NCI-H1694 treated with DMSO at 0.1 percent for 48 hours (cell line): Measurements from ENCODE around the gene ABHD8.
A peak's percentile ranks its signal among the peaks of the same experiment; 100 is the strongest.

Source experiments
- DNase-seq: peaks from one replicate; lab custom pipeline; 2025; lab: John Stamatoyannopoulos, UW

The ABHD8 gene

GRCh38 chr19:17321655-17322489 is 18.6 kb upstream of the ABHD8 start:
- no peak for DNase-seq

- DNase-seq = no peak
These were observed 17.2 kb upstream of the ABHD8 start for GRCh38 chr19:17320435-17320834.

DNA sequence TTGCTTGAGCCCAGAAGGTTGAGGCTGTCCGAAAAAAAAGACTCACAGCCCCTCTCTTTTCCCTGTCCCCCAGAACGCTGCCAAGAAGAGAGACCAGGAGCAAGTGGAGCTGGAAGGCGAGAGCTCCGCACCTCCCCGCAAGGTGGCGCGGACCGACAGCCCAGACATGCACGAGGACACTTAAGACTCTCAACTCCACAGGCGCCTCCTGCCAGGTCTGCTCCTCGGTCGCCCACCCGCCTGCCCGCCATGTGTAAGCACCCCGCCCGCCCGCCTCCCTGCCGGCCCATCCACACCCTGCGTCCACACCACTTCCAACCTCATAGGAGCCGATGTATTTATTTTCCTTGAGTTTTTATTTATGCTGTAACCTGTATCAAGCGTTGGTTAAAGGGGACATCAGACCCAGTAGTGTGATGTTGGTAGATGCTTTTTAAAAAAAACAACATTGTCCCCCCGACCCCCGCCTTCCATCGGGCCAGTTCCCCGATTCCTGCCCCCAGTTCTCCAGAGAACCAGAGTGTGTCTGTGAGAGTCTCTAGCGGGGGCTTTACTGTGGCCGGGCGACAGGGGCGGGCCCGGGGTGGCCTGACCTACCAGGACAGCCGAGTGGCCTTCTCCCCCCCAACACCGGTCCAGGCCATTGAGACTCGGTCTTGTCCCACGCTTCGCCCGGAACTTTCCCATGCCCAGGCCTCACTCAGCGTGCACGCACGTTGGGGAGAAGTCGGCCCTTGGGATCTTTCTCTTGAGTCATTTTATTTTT is 16.4 kb upstream of the ABHD8 start:
- DNase-seq = no peak

- DNase-seq = no peak
These were observed 15.7 kb upstream of the ABHD8 start for GRCh38 chr19:17318966-17319365.

GRCh38 chr19:17314007-17314593 is 10.9 kb upstream of the ABHD8 start:
- DNase-seq = no peak

DNA sequence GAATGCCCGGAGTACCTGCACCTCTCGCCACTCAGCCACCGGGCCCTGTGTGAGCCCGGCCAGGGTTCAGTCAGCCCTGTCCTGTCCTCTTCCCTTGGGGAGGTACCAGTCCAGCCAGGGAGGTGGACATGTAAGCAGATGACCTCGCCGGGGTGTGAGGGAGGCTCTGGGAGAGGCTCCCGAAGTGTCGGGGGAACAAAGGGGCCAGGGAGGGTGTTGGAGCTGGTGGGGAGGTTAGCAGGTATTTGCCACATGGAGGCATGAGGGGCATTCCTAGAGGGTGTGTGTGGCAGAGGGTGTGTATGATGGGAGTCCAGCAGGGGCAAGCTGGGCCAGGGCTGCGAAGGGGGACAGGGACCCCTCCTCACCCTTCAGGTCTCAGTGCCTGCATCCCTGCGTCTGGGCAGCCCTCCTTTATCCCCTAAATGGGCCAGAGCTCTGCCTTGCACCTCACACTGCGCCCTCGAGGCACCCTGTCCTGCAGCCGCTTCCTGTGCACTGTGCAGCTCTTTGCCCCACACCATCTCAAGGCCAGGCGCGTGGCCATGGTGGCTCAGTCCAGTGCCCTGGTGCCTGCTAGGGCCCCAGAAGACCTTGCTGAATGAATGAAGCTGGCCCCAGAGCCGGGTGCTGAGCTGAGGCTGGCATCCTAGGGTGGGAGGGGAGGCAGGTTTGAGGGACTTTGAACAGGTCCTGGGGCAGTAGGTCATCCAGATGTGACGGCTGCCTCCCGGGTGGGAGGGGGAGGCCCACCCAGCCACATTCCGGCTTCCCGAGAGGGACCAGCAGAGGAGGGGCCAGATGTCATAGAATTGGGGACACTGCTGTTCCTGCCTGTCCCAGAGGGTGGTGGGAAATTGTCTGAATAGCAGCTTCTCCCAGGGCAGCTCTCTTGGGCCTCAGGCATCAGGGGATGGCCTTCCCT is 9.2 kb upstream of the ABHD8 start:
- DNase-seq = no peak

GRCh38 chr19:17311455-17312188 is 8.4 kb upstream of the ABHD8 start:
- DNase-seq = no peak

GRCh38 chr19:17309965-17310461 is 6.8 kb upstream of the ABHD8 start:
- no peak for DNase-seq

DNA sequence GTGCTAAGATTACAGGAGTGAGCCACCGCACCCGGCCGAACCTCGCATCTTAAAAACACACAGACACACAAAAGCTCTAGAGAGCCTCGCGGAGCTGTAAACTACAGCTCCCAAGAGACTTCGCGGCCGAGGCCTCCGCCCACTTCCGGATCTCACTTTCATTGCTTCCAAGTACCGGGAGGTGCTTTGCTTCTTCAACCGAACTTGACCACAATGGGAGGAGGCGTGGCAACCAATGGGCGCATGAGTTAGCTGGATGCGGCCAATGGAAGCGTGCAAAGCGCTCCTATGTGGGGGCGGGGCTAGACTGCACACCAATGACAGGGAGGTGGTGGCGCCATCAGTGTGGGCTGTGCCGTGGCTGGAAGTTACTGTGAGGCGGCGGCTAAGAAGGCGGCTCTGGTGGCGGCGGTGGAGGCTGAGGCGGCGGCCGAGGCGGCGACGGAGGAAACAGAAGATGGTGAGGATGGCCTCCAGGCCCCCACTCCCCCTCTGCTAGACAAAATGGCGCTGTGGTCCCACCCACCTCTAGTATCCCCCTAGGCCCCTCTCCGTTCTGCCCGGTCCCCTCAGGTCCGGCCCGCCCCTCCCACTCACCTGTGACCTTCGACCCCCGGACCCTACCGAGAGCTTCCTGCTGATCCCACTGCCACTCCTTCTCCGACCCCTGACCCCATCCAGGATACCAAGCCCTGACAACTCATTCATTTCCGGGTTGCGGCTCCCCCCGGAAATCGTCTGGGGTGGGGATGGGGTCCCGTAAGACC is 6.2 kb upstream of the ABHD8 start, which contains the start of gene DDA1:
Gene DDA1, plus strand, starts transcription at position 366 of the 767 bp plus-strand sequence. Its CDS starts 92 bp downstream, at position 458.
- peak; percentile 96 for DNase-seq

- no peak for DNase-seq
These were observed 4.7 kb upstream of the ABHD8 start for GRCh38 chr19:17307876-17308377.

- DNase-seq = no peak
These were observed 3.1 kb upstream of the ABHD8 start for GRCh38 chr19:17306285-17306714.

GRCh38 chr19:17305517-17306284 is 2.5 kb upstream of the ABHD8 start, which contains the start of gene MRPL34:
Gene MRPL34, plus strand, starts transcription at chr19:17305872. Its CDS starts 21 bp downstream, at chr19:17305893.
- DNase-seq = peak; percentile 97

DNA sequence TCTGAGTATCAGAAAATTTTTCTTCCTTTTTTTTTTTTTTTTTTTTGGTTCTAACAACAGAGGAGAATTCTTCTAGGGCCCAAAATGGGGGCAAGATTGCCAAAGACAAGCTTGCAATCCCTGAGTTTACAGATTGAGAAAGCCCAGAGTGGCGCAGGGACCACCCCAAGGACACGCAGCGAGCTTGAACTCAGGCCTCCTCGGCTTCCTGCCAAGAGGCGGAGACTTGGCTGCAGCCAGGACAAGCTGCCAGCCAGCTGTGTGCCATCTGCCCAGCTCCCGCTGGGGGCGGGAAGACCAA is 1.9 kb upstream of the ABHD8 start:
- no peak for DNase-seq

DNA sequence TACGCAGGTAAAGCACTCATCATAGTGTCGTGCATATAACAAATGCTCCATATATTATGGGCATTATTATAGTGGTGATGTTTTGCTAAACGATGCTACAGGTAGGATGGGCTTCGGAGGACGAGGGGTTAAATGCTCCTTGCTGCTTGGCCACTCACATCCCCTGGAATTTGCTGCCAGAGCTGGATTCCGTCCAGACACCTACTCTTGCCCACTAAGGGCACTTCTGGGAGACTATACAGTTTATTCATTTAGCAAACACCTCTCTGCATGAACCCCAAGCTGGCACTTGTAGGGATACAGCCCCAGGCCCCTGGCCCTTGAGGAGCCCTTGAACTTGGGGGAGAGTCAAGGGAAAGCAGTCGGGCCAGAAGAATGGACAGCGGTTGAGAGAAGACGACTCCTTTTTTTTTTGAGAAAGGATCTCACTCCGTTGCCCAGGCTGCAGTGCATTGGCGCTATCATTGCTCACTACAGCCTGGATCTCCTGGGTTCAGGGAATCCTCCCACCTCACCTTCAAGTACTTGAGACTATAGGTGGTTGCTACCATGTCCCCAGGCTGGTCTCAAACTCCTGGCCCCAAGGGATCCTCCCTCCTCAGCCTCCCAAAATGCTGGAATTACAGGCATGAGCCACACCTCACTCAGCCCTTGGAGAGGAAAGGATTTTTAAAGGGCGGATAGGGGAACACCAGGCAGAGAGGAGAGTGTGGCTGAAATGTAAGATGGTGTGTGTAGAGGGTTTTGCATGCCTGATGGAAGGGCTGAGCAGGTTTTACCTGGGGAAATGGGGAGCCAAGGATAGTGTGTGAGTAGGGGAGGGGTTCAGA is 1.4 kb upstream of the ABHD8 start:
- no peak for DNase-seq

DNA sequence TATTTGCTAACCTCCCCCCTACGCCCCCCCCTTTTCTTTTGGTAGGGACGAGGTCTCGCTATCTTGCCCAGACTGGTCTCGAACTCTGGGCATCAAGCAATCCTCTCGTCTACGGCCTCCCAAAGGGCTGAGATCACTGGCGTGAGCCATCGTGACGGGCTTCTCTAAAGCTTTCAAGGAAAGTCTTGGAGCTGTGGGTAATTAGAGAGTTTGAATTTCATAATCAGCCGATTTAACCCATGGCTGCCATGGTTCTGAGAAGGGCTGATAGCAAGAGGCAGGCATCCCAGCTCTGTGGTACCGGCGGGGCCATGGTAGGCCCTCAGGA is 679 bp upstream of the ABHD8 start:
- no peak for DNase-seq

DNA sequence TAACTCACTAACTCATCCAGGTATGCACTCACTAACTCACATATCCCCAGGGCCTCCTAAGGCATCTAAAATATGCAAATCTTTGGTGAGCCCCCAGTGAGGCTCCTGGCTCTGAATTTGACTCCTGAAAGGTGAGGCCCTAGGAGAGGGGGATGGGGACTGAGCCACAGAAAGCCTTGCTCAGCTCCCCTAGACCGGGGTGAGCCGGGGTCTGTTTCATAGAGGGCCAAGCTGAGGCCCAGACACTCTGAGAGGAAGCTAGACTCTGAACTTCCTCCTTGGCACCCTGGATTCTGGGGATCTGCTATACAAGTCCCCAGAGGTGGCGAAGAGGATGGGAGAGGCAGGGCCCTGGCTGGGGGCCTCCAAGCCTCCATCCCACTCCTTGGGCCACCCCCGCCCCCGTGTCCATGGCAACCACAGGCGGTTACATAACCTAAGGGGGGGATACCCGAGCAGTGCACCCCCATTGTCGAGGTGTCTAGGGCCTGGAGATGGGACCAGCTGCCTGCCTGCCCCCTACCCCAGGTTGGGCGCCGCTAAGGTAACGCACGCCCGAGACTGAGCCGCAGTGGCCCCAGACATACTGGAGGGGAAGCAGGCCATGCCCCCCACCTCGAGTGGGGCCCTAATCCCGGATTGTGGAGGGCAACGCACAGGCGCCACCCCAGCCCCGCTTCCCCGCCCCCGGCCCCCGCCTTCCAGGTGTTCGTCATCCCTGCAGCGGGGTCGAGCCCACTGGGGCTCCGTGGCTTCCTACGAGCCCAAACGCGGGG is 646 bp downstream of the ABHD8 start:
- no peak for DNase-seq

DNA sequence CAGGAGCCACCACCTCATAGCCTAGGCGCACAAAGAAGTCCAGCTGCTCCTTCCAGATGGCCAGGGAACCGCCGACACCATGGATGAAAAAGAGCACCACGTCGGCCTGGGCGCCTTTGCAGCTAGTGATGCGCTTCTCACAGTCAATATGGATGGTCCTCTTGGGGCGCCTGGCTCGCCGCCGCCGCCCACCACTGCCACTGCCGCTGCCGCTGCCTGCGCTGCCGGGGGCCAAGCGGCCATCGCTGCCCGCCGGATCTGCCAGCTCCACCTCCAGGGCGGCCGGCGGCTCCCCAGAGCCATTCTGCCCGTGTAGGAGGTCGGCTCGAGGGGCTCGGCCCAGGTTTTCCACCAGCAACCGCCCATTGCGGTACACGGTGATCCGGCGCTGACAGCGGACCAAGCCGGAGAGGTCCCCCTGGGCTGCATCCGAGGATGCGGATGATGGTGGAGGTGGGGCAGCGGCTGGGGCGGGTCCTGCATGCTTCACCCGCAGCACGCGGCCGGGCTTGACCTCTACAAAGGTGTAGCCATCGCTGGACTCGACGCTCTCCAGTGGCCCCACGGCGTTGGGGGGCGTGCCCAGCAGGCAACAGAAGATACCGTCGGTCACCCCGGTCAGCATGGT is 2.1 kb downstream of the ABHD8 start:
- DNase-seq = no peak
